Ectodermal cell (in vitro differentiated cells): ENCODE data around the gene ZNF546.

Experiments used
- H3K27ac ChIP-seq: 2 replicates; pipeline ENCODE4 v1.7.0; 2013; ENCODE audit warnings: mild to moderate bottlenecking, low read depth, low read length; ENCODE audit not compliant: insufficient read depth, poor library complexity, severe bottlenecking
- H3K27me3 ChIP-seq: 2 replicates; pipeline ENCODE4 v1.7.0; 2013; ENCODE audit warnings: mild to moderate bottlenecking, low read length; ENCODE audit not compliant: insufficient read depth, control insufficient read depth, poor library complexity, severe bottlenecking
- H3K36me3 ChIP-seq: one replicate; pipeline ENCODE4 v1.7.0; 2013; ENCODE audit warnings: low read length; ENCODE audit not compliant: control insufficient read depth, insufficient read depth
- H3K4me1 ChIP-seq: one replicate; pipeline ENCODE4 v1.7.0; 2013; ENCODE audit warnings: low read length; ENCODE audit not compliant: control insufficient read depth, insufficient read depth
- H3K4me3 ChIP-seq: 2 replicates; pipeline ENCODE4 v1.7.0; 2013; ENCODE audit warnings: low read depth, low read length, control low read depth; ENCODE audit not compliant: insufficient read depth
- H3K9me3 ChIP-seq: 2 replicates; pipeline ENCODE4 v1.7.0; 2013; ENCODE audit warnings: mild to moderate bottlenecking, low read length, moderate library complexity; ENCODE audit not compliant: control insufficient read depth
- WGBS, 2 experiments: methylation state at CpG; one replicate each; pipeline ENCODE4 v1.1.7; 2013; ENCODE audit warnings: missing lambda C conversion rate in 2 of 2; 5-methylcytosine and 5-hydroxymethylcytosine counted together

Gene ZNF546

DNA sequence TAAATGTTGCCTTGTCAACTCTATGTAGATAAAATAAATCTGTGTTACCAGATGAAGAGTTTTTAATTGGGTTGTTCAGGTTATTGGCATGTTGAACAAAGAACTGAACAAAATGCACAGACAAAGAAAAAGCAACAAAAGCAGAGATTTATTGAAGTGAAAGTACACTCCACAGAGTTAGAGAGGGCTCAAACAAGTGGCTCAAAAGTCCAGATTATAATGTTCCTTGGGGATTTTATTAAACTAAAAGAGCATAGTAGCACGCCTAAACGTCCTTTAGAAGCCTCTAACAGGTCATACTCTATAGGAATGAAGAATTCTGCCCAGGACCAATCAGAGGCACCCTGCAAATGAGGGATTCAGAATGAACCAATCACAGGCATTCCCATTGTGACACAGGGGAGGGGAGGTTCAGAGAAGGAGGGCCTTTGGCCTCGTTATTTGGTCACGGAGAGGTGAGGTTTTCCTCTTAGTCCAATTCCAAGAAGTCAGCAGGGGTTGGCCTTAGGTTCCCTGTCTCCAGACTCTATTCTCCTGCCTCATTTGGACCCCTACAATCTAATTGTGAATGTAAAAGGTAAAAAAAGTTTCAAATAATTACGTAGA is 13.1 kb upstream of the ZNF546 start:
- Histone ChIP-seq H3K4me3 (no peak overlapping the region), H3K27ac (no peak overlapping the region), H3K4me1 (no peaks in the 10 kb centered on the region), H3K9me3 (no peaks in the 10 kb centered on the region), H3K27me3 (no peaks in the 10 kb centered on the region), H3K36me3 (peaks cover 9% of the 10 kb centered on the region)
- 94 to 98% methylated on average over 5 of the region's 5 CpGs for WGBS, 2 experiments

DNA sequence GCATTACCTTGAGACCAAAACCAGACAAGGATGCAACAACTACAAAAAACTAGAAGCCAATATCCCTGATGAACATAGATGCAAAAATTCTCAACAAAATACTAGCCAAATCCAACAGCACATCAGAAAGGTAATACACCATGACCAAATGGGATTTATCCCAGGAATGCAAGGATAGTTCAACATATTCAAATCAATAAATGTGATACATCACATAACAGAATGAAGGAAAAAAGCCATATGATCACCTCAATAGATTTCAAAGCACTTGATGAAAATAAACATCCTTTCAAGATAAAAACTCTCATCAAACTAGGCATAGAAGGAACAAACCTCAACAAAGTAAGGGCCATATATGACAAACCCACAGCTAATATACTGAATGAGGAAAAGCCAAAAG is 10.2 kb upstream of the ZNF546 start:
- Histone ChIP-seq H3K27me3 (no peaks in the 10 kb centered on the region), H3K4me1 (no peaks in the 10 kb centered on the region), H3K9me3 (no peaks in the 10 kb centered on the region), H3K4me3 (no peak overlapping the region), H3K36me3 (peaks cover under 1% of the 10 kb centered on the region), H3K27ac (no peak overlapping the region)

DNA sequence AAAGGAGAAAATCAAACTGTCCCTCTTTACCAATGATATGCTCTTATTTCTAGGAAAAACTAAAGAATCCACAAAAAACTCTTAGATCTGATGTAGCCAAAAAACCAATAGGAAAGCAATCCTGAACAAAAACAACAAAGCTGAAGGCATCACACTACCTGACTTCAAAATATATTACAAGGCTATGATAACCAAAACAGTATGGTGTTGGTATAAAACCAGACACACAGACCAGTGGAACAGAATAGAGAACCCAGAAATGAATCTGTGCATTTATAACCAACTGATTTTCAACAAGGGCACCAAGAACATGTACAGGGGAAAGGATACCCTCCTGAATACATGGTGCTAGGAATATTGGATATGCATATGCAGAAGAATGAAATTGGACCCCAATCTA is 9.7 kb upstream of the ZNF546 start:
- Histone ChIP-seq H3K36me3 (no peaks in the 10 kb centered on the region), H3K27ac (no peak overlapping the region), H3K4me1 (no peaks in the 10 kb centered on the region), H3K27me3 (no peaks in the 10 kb centered on the region), H3K4me3 (no peak overlapping the region), H3K9me3 (no peaks in the 10 kb centered on the region)

- Histone ChIP-seq H3K36me3 (no peaks in the 10 kb centered on the region), H3K4me1 (no peaks in the 10 kb centered on the region), H3K27ac (no peak overlapping the region), H3K4me3 (no peak overlapping the region), H3K27me3 (no peaks in the 10 kb centered on the region), H3K9me3 (no peaks in the 10 kb centered on the region)
- 100% methylated on average over 1 of the region's 1 CpG for WGBS, 2 experiments
These were observed 9.3 kb upstream of the ZNF546 start for GRCh38 chr19:39987596-39987995.

DNA sequence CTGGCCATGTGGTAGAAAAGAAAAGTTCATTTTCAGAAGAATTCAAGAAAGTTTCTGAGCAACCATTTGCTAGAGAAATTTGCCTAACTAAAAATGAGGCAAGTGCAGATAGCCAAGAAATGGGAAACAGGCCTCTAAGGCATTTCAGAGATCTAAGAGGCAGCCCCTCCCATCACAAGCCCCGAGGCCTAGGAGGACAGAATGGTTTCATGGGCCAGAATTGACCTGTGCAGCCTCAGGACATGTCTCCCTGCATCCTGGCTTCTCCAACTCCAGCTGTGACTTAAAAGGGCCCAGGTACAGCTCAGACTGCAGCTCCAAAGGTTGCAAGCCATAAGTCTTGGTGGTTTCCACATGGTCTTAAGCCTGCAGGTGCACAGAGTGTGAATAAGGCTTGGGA is 3.3 kb upstream of the ZNF546 start:
- Histone ChIP-seq H3K4me3 (no peak overlapping the region), H3K27ac (no peak overlapping the region), H3K9me3 (no peaks in the 10 kb centered on the region), H3K36me3 (no peaks in the 10 kb centered on the region), H3K4me1 (peaks cover 4% of the 10 kb centered on the region), H3K27me3 (no peaks in the 10 kb centered on the region)
- WGBS, 2 experiments, result 93 to 95% methylated on average over 1 of the region's 1 CpG

- Histone ChIP-seq H3K9me3 (no peaks in the 10 kb centered on the region), H3K36me3 (no peaks in the 10 kb centered on the region), H3K27ac (no peak overlapping the region), H3K4me3 (no peak overlapping the region), H3K27me3 (no peaks in the 10 kb centered on the region), H3K4me1 (peaks cover 4% of the 10 kb centered on the region)
These were observed 2.5 kb upstream of the ZNF546 start for GRCh38 chr19:39994361-39994760.

DNA sequence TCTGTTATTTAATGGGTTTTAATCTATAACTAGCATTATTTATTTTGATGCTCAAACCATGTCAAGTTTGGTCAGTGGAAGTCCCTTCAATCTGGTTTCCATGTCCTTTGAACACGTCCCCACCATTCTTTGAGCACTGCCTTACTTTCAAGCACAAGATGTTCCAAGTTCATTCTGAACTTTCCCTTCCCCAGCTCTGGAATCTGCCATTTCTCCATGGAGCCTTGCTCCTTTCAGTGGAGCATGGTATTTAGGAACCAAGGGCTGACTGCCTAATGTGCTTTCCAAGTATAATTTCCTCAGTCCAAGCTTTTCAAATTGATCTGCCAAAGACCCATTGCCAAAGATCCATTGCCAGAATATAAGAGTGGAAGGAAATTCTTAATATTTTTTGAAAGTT is 1.1 kb upstream of the ZNF546 start:
- H3K4me1 ChIP-seq, result peaks cover 4% of the 10 kb centered on the region
- H3K36me3 ChIP-seq, result no peaks in the 10 kb centered on the region
- H3K4me3 ChIP-seq, result peak overlapping the region; percentile 84
- H3K9me3 ChIP-seq, result no peaks in the 10 kb centered on the region
- H3K27me3 ChIP-seq, result no peaks in the 10 kb centered on the region
- no peak overlapping the region for H3K27ac ChIP-seq
- 91 to 94% methylated on average over 1 of the region's 1 CpG for WGBS, 2 experiments

GRCh38 chr19:39996218-39996810 is 546 bp upstream of the ZNF546 start:
- H3K4me3 ChIP-seq, result peak overlapping the region; percentile 84
- H3K4me1 ChIP-seq, result peaks cover 4% of the 10 kb centered on the region
- H3K36me3 ChIP-seq, result no peaks in the 10 kb centered on the region
- no peaks in the 10 kb centered on the region for H3K9me3 ChIP-seq
- H3K27ac ChIP-seq, result no peak overlapping the region
- no peaks in the 10 kb centered on the region for H3K27me3 ChIP-seq
- WGBS, 2 experiments, result 11% methylated on average over 19 of the region's 19 CpGs

DNA sequence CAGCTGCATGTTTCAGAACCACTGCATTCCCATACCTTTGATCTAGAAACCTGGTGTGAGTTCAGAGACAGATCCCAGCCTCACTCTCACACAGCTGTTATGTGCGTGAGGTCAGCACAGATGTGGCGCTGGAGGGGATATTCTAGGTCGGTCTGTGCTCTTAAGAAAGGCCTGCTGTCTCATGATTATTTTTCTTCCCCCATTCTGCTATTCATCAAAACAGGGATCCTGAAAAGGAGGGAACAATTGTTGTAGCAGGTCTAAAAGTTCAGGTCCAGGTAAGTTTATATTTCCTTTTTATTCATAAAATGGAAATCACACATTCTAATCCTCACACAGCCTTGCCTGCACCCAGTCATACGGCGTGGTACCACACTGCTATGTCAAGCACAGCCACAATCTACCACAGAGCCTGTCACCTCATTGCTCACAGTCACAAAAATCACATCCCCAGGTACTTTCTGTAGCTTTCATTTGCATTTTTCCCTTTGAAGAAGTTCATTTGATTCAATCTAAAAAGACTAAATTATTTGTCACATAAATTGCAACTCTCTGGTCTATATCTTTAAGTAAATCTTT is 867 bp downstream of the ZNF546 start:
- no peaks in the 10 kb centered on the region for H3K36me3 ChIP-seq
- no peak overlapping the region for H3K27ac ChIP-seq
- no peaks in the 10 kb centered on the region for H3K27me3 ChIP-seq
- WGBS, 2 experiments, result 93% methylated on average over 5 of the region's 5 CpGs
- peak overlapping the region; percentile 84 for H3K4me3 ChIP-seq
- H3K9me3 ChIP-seq, result no peaks in the 10 kb centered on the region
- H3K4me1 ChIP-seq, result peaks cover 4% of the 10 kb centered on the region

DNA sequence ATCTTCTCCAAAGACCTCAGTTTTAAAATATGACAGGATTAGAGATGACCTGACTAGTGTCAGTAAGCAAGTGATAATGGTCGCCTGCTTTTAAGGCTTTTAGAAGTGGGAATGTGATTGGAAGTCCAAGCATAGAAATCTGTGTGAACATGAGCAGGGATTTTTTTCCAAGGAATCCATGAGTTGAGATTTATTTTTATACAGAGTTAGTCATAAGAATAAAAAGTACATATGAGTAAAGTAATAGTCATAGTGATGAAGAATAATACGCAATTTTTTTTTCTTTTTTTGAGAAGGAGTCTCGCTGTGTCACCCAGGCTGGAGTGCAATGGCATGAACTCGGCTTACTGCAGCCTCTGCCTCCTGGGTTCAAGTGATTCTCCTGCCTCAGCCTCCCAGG is 1.6 kb downstream of the ZNF546 start:
- Histone ChIP-seq H3K27me3 (no peaks in the 10 kb centered on the region), H3K27ac (no peak overlapping the region), H3K4me1 (peaks cover 4% of the 10 kb centered on the region), H3K36me3 (no peaks in the 10 kb centered on the region), H3K4me3 (no peak overlapping the region), H3K9me3 (no peaks in the 10 kb centered on the region)
- 90 to 95% methylated on average over 4 of the region's 4 CpGs for WGBS, 2 experiments
